Neural crest cell (in vitro differentiated cells): ENCODE results near the gene PDGFB. TPM values are rescaled to one million over a fixed set of nuclear protein-coding genes. Genes with fewer than 3 reads are reported as not detected.

Experiments used
- DNase-seq: peaks from one replicate; pipeline ENCODE4 v3.0.0; 2021; ENCODE audit warnings: low read depth, mixed read lengths, low spot score
- H3K27ac Mint-ChIP-seq: one replicate; pipeline ENCODE4 v1.8.0; 2021; ENCODE audit warnings: mild to moderate bottlenecking, mixed read lengths; ENCODE audit not compliant: unreplicated experiment
- H3K27me3 Mint-ChIP-seq: 2 replicates; pipeline ENCODE4 v1.8.0; 2021; ENCODE audit warnings: low read depth, mild to moderate bottlenecking, mixed read lengths
- H3K36me3 Mint-ChIP-seq: 2 replicates; pipeline ENCODE4 v1.8.0; 2021; ENCODE audit warnings: low read depth, mild to moderate bottlenecking, mixed read lengths
- H3K4me1 Mint-ChIP-seq: 2 replicates; pipeline ENCODE4 v1.8.0; 2021; ENCODE audit warnings: mixed read lengths
- H3K4me3 Mint-ChIP-seq: one replicate; pipeline ENCODE4 v1.8.0; 2021; ENCODE audit warnings: mild to moderate bottlenecking, mixed read lengths
- H3K9me3 Mint-ChIP-seq: 2 replicates; pipeline ENCODE4 v1.8.0; 2021; ENCODE audit warnings: mixed read lengths
- total RNA-seq: library from RNA; stranded (reverse); gene quantifications from 2 replicates; pipeline ENCODE4 v1.2.1, GENCODE V29; 2021
- TF ChIP-seq, protein P1 (sequence below): fragments of 200-600 bp; sonication (generic); conservative IDR thresholded peaks from 2 replicates; pipeline ENCODE4 v1.5.0; 2021; ENCODE audit warnings: antibody characterized with exemption, mild to moderate bottlenecking

The PDGFB gene
- total RNA-seq, 1 donor from 2014 or later = 0.16 TPM

DNA sequence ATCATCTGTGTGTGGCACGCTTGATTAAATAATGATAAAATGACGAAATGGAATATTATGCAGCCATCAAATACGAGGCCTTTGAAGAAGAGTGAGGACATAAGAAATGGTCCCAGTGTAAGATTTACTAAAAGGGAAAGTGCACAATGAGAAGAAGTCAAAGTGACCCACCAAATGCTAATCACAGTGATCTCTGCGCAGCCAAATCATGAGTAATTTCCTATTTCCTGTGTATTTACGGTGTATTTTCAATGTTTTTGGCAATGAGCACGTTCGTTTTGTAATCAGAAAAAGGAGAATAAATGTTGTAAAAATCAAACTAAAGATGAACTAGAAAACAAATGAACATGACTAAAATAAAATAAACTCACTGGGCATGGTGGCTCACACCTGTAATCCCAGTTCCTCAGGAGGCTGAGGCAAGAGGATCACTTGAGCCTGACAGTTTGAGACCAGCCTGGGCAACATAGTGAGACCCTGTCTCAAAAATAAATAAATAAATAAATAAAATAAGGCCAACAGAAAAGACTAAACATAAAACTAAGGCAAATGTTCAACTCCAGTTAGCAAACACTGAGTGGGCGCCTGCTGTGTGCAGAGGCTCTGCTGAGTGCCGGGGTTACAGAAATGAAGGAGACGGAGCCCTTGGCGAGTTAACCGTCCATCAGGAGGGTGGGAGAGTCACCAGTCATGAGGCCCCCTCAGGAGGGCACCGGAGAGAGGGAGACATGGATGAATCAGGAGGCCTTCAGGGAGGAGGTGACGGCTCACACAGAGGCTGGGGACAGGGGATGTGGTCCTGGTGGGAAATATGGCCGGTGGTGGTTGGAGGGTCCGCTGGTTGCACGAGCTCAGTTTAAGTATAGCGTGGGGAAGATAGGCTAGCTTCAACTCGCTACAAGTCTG is 66.3 kb downstream of the PDGFB start:
- H3K36me3 Mint-ChIP-seq = no peaks in the 10 kb centered on the region
- no peaks in the 10 kb centered on the region for H3K27me3 Mint-ChIP-seq
- H3K9me3 Mint-ChIP-seq = no peaks in the 10 kb centered on the region
- TF ChIP-seq, protein P1, sequence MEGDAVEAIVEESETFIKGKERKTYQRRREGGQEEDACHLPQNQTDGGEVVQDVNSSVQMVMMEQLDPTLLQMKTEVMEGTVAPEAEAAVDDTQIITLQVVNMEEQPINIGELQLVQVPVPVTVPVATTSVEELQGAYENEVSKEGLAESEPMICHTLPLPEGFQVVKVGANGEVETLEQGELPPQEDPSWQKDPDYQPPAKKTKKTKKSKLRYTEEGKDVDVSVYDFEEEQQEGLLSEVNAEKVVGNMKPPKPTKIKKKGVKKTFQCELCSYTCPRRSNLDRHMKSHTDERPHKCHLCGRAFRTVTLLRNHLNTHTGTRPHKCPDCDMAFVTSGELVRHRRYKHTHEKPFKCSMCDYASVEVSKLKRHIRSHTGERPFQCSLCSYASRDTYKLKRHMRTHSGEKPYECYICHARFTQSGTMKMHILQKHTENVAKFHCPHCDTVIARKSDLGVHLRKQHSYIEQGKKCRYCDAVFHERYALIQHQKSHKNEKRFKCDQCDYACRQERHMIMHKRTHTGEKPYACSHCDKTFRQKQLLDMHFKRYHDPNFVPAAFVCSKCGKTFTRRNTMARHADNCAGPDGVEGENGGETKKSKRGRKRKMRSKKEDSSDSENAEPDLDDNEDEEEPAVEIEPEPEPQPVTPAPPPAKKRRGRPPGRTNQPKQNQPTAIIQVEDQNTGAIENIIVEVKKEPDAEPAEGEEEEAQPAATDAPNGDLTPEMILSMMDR = no peak
- H3K27ac Mint-ChIP-seq = peak overlapping the region; percentile 71
- H3K4me3 Mint-ChIP-seq = no peak overlapping the region
- DNase-seq = no peak
- H3K4me1 Mint-ChIP-seq = peaks cover 41% of the 10 kb centered on the region

DNA sequence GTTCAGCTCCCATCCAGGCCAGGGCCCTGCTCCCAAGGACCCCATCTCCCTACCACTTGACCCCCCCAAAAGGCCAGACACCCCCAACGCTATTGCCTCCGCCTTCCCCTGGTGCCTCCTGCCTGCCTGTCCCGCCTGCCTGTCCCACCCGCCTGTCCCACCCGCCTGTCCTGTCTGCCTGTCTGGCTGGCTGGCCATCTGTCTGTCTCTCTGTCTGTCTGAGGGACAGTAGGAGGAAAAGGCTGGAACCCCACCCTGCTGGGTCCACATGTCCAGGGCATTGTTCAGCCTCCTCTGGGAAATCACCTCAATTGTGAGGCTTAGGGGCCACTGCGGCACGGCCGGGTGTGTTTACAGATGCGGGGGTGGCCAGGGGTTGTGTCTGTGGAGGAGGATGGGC is 67.0 kb downstream of the PDGFB start:
- H3K27me3 Mint-ChIP-seq = no peaks in the 10 kb centered on the region
- TF ChIP-seq, protein P1 = no peak
- H3K27ac Mint-ChIP-seq = peak overlapping the region; percentile 71
- no peaks in the 10 kb centered on the region for H3K9me3 Mint-ChIP-seq
- no peak overlapping the region for H3K4me3 Mint-ChIP-seq
- no peak for DNase-seq
- H3K4me1 Mint-ChIP-seq = peaks cover 47% of the 10 kb centered on the region
- no peaks in the 10 kb centered on the region for H3K36me3 Mint-ChIP-seq

DNA sequence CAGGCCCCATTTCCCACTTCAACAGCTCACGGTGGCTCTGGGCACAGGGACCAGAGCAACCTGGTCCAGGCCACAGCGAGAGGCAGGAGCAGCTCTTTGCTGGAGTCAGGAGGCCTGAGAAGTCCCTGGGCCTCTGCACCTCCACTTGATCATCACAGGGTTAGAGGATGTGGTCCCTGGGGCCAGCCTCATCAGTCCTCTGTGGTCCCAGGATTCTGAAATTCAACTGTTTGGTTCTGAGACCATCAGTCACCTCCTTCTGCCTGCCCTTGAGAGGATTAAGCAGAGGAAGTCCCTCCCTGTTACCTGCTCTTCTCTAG is 67.4 kb downstream of the PDGFB start:
- H3K4me1 Mint-ChIP-seq = peaks cover 48% of the 10 kb centered on the region
- H3K4me3 Mint-ChIP-seq = no peak overlapping the region
- no peak overlapping the region for H3K27ac Mint-ChIP-seq

DNA sequence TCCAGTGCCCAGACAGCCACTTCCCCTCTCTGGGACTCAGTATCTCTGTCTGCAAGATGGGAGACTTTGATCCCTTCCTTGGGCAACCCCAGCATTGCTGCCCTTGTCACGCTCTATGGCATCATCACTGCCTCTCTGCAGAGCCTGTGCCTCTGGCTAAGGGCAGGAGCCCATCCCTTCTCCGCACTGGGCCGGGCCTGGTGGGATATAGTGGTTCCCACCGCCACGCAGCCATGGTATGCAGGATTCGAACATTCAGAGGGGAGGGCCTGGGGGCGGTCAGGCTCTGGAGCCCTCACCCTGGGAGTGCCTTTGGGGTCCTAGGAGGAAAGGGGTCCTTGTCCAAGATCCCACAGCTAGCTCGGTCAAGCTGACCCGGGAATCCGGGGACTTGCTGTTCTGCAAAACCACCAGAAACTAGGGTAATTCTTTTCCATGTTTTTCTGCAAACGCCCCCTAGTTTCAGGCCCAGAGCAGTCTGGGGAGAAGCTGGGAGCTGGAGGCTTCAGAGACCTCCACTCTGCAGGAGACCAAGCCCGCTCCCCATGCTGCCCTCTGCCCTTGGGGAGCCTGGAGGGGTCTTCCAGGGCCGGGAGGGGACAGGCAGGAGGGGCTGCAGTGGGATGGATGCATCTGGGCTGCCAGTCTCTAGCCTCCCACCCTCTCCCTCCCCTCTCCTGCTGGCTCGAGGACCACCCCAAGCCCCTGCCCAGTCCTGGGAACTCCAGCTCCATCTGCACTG is 67.9 kb downstream of the PDGFB start:
- Mint-ChIP-seq H3K27ac (no peak overlapping the region), H3K4me3 (no peak overlapping the region), H3K36me3 (no peaks in the 10 kb centered on the region), H3K27me3 (no peaks in the 10 kb centered on the region), H3K9me3 (no peaks in the 10 kb centered on the region), H3K4me1 (peaks cover 48% of the 10 kb centered on the region)
- TF ChIP-seq, protein P1 = no peak
- DNase-seq = no peak

More for the DNA sequence above, 67.4 kb downstream of the PDGFB start:
- Mint-ChIP-seq H3K36me3 (no peaks in the 10 kb centered on the region), H3K27me3 (no peaks in the 10 kb centered on the region), H3K9me3 (no peaks in the 10 kb centered on the region)
- no peak for DNase-seq
- TF ChIP-seq, protein P1 = no peak

DNA sequence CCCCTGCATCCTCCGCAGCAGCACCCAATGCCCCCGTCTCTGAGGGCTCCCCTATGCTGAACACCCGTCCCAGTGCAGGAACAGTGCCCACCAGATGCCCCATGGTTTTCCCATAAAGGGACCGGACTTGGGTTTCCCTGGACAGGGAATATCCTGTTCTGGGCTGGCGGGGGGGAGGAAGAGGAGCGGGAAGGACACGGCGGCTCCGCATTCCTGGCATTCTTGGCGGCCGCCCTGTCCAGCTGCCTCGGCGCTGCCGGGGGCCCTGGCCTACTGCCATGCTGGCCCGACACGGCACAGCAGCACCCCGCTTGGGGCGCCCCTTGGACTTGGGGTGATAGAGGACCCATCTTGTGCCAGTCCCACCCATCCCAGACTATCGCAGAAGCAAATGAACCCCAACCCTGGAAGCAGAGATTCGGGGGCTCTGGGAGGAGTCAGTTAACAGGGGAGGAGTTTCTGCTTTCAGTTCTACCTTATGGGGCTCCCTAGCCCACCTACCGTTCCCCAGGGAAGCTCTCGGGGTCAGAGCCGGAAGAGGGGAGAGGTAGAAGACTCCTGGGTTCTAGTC is 68.6 kb downstream of the PDGFB start:
- H3K27me3 Mint-ChIP-seq = no peaks in the 10 kb centered on the region
- no peak overlapping the region for H3K4me3 Mint-ChIP-seq
- H3K9me3 Mint-ChIP-seq = no peaks in the 10 kb centered on the region
- H3K4me1 Mint-ChIP-seq = peaks cover 48% of the 10 kb centered on the region
- TF ChIP-seq, protein P1 = no peak
- H3K27ac Mint-ChIP-seq = no peak overlapping the region
- DNase-seq = no peak
- no peaks in the 10 kb centered on the region for H3K36me3 Mint-ChIP-seq
